ENCODE measurements around the gene GPER1.
"Not testable (repeated sequence)": the region's sequence is repeated elsewhere in the genome, so short reads cannot be mapped to it uniquely, and the experiment has no call there.

GPER1 gene

GRCh38 chr7:1106063-1106792, 18.3 kb downstream of the GPER1 start:
- DNase-seq: no peak

DNA sequence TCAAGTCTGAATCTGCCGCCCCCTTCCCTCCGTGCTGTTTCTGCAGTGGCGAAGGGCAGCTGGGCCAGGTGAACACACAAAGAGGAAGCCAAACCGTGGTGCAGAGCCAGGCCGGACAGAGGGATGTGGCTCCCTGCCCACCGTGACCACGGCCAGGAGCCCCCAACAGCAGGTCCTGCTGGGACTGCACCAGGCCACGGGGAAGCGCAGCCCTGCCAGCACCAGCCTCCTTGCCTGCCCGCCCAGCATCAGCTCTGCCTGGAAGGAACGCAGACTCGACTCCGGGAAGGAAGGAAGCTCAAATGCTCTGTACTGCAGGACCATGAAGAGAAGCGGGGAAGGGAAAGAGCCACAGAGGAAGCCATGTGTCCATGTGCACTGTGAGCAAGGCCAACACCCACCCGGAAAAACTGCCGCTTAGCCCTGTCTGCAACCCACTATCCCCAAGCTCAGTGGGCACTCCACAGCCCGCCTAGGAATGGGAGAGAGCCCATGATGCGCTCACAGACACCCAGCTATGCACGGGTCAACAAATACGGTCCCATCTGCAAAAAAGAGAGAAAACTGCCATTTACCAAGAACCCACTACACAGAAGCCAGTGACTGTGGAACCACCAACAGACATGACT, 19.0 kb downstream of the GPER1 start:
- DNase-seq: no peak

DNA sequence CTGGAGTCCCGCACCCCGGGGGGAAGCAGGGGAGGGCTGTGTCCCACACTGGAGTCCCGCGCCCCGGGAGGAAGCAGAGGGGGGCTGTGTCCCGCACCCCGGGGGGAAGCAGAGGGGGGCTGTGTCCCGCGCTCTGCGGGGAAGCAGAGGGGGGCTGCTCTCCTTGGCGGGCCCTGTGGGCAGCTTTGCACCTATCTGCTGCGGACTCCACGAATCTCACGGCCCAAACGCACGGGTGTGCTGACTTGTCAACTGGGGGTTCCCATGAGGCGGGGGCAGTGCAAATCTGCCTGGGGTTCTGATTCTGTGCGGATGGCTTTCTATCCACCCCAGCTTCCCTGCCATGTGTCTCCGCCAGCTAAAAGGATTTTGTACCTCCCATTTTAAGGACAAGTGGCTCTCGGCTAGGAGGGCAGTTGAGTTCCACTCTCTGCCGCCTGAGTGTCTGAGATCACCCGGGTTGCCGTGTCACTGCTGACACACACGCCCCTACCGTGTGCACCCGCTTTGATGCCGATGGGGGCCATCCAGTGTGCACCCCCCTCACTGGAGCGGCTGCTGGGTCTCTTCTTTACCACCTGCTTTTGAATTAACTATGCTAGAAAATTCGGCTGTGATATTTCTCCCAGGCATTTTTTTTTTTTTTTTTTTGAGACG, 20.5 kb downstream of the GPER1 start:
- no peak for DNase-seq

DNA sequence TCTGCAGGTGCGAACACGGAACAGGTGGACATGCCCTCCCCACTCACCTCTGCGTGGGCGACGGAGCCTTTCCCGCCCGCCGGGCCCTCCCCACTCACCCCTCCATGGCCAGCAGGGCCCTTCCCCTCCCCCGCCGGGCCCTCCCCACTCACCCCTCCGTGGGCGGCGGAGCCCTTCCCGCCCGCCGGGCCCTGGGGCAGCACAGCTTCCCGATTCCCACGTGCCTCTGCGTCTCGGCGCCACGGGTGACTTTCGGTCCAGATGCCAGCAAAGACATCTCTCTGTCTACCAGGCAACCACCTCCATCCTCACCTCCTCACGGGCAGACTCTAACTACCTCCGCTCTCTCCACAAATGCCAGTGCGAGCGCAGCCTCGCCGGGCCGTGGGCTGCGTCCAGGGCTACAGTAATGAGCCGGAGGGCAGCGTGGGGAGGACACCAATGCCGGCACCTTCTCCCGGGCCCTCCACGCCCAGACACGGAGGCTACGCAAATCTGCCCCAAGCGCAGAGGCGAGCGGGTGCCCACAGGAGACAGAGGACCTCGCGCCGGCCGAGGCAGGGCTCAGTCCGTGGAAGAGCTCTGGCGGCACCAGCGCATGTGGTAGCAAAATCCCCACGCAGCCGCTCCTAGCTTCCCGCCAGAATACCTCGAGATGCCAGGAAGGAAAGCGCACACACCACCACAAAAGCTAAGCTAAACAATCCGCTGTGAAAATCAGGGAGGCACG, 21.8 kb downstream of the GPER1 start:
- DNase-seq: no peak

GRCh38 chr7:1110358-1110757, 22.4 kb downstream of the GPER1 start:
- no peak for DNase-seq

DNA sequence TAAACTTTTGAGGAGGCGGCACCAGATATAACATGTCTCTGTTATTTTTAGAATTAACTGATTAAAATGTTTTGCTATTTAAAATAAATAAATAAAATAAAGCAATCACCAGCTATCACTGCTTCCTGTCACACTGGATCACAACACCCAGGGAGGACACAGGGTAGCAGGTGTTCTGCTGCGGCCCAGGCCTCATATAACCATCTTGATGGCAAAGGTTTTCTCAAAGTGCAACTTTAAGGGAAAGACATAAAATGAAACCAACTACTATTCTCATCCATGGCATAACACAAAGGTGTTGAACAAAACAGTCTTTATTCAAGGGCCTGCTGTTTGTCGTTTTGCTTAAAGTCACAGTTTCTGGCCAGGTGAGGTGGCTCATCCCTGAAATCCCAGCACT, 23.2 kb downstream of the GPER1 start:
- no peak for DNase-seq

DNA sequence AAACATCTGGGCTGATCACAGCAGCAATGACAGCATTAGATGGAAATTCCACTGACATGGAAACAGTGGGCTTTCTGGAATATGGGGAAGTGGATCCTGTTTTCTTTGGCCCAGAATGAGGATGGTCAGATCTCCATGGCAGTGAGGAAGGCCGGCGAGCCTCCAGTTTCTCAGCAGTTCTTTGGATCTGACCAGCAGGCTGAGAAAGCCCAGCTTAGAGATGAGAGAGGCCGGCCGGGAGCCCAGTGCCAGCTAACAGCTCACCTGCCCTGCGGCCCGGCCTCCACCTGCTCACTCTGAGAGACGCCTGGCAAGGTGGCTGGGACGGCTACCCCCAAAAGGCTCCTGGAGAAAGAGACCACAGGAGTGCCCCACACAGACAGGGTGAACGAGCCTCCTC, 24.2 kb downstream of the GPER1 start:
- DNase-seq: no peak

- no peak for DNase-seq
Measured at GRCh38 chr7:1112625-1113547, 25.0 kb downstream of the GPER1 start.

DNA sequence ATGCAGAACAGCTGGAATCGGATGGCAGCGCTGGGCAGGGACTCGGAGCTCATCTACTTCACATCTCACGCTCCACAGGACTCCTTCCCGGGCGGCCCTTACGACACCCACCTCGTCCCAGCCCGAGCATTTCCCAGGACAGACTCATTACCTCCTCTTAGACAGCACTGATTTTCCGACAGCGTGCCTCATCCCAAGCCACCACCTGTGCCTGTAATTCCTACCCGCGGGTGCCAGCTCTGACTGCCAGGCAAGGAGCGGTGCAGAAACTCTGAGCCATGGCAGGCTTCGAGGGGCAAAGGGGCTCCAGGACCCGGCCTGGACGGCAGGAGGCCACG, 25.6 kb downstream of the GPER1 start:
- DNase-seq: no peak

DNA sequence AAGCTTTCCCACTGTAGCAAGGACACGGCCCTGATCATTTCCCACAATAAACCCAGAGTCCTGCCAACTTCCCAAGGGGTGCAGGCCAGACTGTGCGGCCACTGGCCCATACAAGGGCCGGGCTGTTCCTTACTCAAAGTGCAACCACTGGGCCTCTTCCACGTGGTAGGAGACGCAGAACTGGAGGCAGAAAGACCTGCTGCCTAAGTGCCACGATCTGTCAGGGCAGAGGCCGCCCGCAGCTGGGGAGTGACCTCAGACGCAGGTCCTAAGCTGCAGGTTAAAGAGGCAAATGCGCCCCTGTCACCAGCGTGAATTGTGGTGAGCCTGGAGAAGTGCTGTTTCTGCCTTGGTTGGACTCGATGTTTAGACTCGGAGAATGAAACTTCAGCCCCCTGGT, 26.2 kb downstream of the GPER1 start:
- DNase-seq: no peak

DNA sequence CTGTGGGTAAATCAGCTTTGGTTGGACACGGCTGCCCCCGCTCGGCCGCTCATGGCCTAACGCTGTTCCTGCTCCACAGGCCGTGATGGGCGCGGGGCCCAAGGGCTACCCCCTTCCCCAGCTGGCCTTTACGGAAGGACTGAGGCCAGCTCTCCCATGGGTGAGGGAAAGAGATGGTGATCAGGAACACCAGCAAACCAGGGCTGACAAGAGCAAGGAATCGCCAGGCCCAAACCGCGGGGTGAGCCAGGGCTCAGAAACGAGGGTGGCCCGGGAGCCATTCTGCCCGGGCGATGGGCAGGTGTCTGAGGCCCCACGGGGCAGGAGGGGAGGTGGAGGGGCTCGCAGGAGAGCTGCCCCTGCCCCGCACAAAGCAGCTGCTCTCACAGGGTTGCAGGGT, 26.6 kb downstream of the GPER1 start:
- no peak for DNase-seq

DNA sequence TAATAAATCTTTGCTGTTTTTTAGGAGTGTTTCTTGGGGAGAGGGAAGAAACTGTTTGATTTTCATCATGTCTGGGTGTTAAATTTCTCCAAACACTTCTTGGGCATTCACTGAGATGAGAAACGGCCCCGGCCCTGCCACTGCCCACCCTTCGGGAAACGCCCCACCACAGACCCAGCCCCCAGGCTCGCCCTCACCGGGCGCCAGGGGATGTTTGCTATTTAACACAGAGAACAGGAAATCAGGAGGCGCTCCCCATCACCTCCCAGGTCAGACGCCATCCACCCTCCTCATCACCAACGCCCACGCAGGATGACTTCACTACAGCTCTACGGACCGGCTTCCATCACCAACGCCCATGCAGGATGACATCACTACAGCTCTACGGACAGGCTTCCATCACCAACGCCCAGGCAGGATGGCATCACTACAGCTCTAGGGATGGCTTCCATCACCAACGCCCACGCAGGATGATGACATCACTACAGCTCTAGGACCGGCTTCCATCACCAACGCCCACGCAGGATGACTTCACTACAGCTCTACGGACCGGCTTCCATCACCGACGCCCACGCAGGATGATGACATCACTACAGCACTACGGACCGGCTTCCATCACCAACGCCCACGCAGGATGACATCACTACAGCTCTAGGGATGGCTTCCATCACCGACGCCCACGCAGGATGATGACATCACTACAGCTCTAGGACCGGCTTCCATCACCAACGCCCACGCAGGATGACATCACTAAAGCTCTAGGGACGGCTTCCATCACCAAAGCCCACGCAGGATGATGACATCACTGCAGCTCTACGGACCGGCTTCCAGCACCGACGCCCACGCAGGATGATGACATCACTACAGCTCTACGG, 27.5 kb downstream of the GPER1 start:
- DNase-seq: not testable (repeated sequence)

GRCh38 chr7:1116383-1117008, 28.6 kb downstream of the GPER1 start:
- DNase-seq: not testable (repeated sequence)

- DNase-seq: no peak
Measured at GRCh38 chr7:1117321-1117928, 29.5 kb downstream of the GPER1 start.

DNA sequence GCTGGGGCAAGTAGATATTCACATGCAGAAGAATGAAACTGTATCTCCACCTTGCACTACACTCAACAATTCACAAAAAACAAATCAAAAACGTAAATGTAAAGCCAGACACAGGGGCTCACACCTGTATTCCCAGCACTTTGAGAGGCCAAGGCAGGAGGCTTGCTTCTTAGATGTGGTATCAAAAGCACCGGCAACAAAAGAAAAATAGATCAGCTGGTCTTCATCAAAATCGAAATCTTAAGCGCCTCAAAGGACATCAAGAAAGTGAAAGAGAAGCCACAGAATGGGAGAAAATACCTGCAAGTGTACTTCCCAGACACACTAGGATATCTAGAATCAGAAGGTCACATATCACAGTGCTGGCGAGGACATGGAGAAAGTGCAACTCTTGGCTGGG, 31.3 kb downstream of the GPER1 start:
- DNase-seq: no peak

- DNase-seq: no peak
Measured at GRCh38 chr7:1120791-1121190, 32.9 kb downstream of the GPER1 start.

GRCh38 chr7:1121476-1121875, 33.6 kb downstream of the GPER1 start:
- no peak for DNase-seq

- DNase-seq: no peak
Measured at GRCh38 chr7:1121886-1122831, 34.2 kb downstream of the GPER1 start.

DNA sequence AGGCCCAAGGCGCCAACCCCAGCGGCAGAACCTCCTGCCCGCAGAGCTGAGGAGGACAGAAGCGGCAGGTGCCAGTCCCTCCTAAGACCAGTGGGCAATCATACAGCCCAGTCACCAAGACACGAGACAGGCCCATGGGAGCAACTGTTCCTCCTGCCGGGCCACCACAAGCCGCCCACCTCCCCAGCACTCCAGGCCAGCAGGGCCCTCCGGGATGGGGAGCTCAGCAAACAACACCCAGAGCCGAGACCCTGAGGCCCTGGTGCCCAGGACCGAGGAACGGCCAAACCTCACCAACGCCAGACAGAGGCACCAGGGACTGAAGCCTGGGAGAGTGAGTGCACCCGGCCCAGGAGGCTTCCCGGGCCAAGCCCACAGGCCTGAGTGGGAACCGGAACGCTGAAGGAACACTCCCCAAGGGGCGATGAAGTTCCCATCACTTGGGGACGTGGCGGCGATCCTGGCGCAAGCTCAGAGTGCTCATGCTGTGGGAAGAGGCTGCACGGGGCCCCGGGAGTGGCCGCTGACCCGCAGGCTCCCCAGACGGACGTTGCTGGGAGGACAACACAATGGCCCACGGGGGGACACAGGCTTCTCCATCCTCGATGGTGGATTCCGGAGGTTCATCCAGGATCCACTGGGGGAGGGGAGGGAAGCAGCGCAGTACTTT, 35.1 kb downstream of the GPER1 start:
- DNase-seq: no peak
